Ishikawa (cell line): ENCODE measurements around the gene PIRT.

Experiments used
- CEBPB ChIP-seq: IDR thresholded peaks from 2 replicates; pipeline ENCODE4 v1.6.1; 2012
- EGR1 ChIP-seq: IDR thresholded peaks from 2 replicates; pipeline ENCODE4 v1.6.1; 2012
- EP300 ChIP-seq: IDR thresholded peaks from 2 replicates; pipeline ENCODE4 v1.6.1; 2012; ENCODE audit warnings: borderline replicate concordance
- FOXM1 ChIP-seq: IDR thresholded peaks from 2 replicates; pipeline ENCODE4 v1.6.1; 2012; ENCODE audit warnings: low read depth, borderline replicate concordance
- MAX ChIP-seq: IDR thresholded peaks from 2 replicates; pipeline ENCODE4 v1.6.1; 2012
- RAD21 ChIP-seq: IDR thresholded peaks from 2 replicates; pipeline ENCODE4 v1.6.1; 2012; ENCODE audit warnings: low read depth
- REST ChIP-seq: IDR thresholded peaks from 2 replicates; pipeline ENCODE4 v1.6.1; 2012; ENCODE audit warnings: low read depth, mild to moderate bottlenecking
- TAF1 ChIP-seq: IDR thresholded peaks from 2 replicates; pipeline ENCODE4 v1.6.1; 2012; ENCODE audit warnings: low read depth, mild to moderate bottlenecking
- TCF12 ChIP-seq: IDR thresholded peaks from 2 replicates; pipeline ENCODE4 v1.6.1; 2012; ENCODE audit warnings: low read depth
- YY1 ChIP-seq: IDR thresholded peaks from 2 replicates; pipeline ENCODE4 v1.6.1; 2012; ENCODE audit warnings: low read depth
- ZBTB7A ChIP-seq: IDR thresholded peaks from 2 replicates; pipeline ENCODE4 v1.6.1; 2012; ENCODE audit warnings: low read depth

- TF ChIP-seq FOXM1: no peak
- TF ChIP-seq RAD21: no peak
- TF ChIP-seq EP300: no peak
- TF ChIP-seq MAX: no peak
- TF ChIP-seq YY1: no peak
- no peak for TF ChIP-seq CEBPB
- TF ChIP-seq REST: no peak
- TF ChIP-seq TCF12: no peak
- no peak for TF ChIP-seq ZBTB7A
- TF ChIP-seq EGR1: no peak
- TF ChIP-seq TAF1: no peak
Measured at GRCh38 chr17:10859051-10859450, 21.2 kb upstream of the PIRT start.
